ENCODE results near the gene GGT7. TPM values are rescaled to one million over a fixed set of nuclear protein-coding genes. Genes with fewer than 3 reads are reported as not detected.

The GGT7 gene
- total RNA-seq, 1 experiment from 2014 or later, result 27.7 TPM

GRCh38 chr20:34916774-34917354 is 44.2 kb upstream of the GGT7 start (continued):
- TF ChIP-seq MAX (CRISPR knock-in tag; IDR thresholded peaks at IDR 0.05) (no peak), ZNF396 (CRISPR knock-in tag; IDR thresholded peaks at IDR 0.05; ENCODE audit: borderline replicate concordance) (no peak)

- ATAC-seq (no peak), DNase-seq (ENCODE audit: low spot score) (no peak)
- ChIA-PET POLR2A (no interaction called here), CTCF (no interaction called here)
- Mint-ChIP-seq H3K27ac (no peak overlapping the region), H3K9me3 (no peaks in the 10 kb centered on the region), H3K4me3 (no peak overlapping the region), H3K4me1 (no peaks in the 10 kb centered on the region), H3K36me3 (peaks cover 11% of the 10 kb centered on the region), H3K27me3 (ENCODE audit: low read depth) (no peaks in the 10 kb centered on the region)
- TF ChIP-seq ARID4B (CRISPR knock-in tag; IDR thresholded peaks at IDR 0.05; ENCODE audit: borderline replicate concordance) (no peak), ZBTB43 (CRISPR knock-in tag; IDR thresholded peaks at IDR 0.05) (no peak), ZNF512 (CRISPR knock-in tag; IDR thresholded peaks at IDR 0.05; ENCODE audit: borderline replicate concordance) (no peak), STAT6 (CRISPR knock-in tag; conservative IDR thresholded peaks at IDR 0.05; ENCODE audit: low read depth) (no peak), MXD4 (CRISPR knock-in tag; IDR thresholded peaks at IDR 0.05; ENCODE audit: borderline replicate concordance) (no peak), ZNF532 (CRISPR knock-in tag; IDR thresholded peaks at IDR 0.05; ENCODE audit: borderline replicate concordance) (no peak)
These were observed 43.2 kb upstream of the GGT7 start for GRCh38 chr20:34915749-34916455.
